Erythroblast (primary cell): ENCODE data around the gene CDC16.

Experiments used
- GATA1 ChIP-seq: IDR thresholded peaks from 2 replicates; pipeline ENCODE4 v1.6.1; 2011; ENCODE audit warnings: low read depth, mild to moderate bottlenecking, control low read depth, low read length, moderate library complexity
- POLR2A ChIP-seq: IDR thresholded peaks from 2 replicates; pipeline ENCODE4 v1.6.1; 2011; ENCODE audit warnings: mild to moderate bottlenecking, low read length

DNA sequence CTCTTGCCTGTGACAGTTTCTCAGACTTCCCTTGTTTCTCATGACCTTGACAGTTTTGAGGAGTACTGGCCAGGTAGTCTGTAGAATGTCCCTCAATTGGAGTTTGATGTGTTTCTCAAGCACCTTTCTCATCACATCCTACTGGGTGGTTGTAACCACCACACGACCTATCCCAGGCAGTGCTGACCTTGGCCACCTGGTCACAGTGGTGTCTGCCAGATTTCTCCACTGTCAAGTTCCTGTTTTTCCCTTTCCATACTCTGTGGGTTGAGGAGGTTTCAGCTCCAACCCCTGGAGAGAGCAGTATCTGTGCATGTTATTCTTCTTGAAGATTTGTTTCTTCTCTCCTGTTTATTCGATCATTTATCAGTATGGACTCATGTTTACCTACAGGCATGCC is 38.3 kb downstream of the CDC16 start:
- no peak for TF ChIP-seq POLR2A
- no peak for TF ChIP-seq GATA1
